HG02840 (cell line): Measurements from ENCODE around the gene THSD4.

ENCODE experiments used
- ATAC-seq: cut with Tn5 transposase; IDR thresholded peaks from one replicate; pipeline ENCODE4 v1.9.1; 2021; ENCODE audit warnings: mild to moderate bottlenecking, moderate library complexity, moderate number of reproducible peaks; ENCODE audit not compliant: unreplicated experiment, low FRiP score

Gene THSD4

GRCh38 chr15:71180986-71181853, 65.9 kb downstream of the THSD4 start:
- ATAC-seq, result no peak

GRCh38 chr15:71182522-71182921, 67.3 kb downstream of the THSD4 start:
- no peak for ATAC-seq

DNA sequence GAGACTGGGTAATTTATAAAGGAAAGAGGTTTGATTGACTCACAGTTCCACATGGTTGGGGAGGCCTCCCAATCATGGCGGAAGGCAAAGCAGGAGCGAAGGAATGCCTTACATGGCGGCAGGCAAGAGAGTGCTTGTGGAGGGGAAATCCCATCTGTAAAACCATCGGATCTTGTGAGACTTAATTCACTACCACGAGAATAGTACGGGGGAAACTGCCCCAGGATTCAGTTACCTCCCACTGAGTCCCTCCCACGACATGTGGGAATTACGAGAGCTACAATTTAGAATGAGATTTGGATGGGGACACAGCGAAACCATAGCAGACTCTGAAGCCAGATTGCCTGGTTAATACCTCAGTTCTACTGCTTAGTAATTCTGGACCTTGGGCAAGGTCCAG, 67.8 kb downstream of the THSD4 start:
- no peak for ATAC-seq

- no peak for ATAC-seq
These were observed 70.4 kb downstream of the THSD4 start for GRCh38 chr15:71185706-71186105.

- ATAC-seq, result no peak
These were observed 71.0 kb downstream of the THSD4 start for GRCh38 chr15:71186267-71186666.

- no peak for ATAC-seq
These were observed 71.8 kb downstream of the THSD4 start for GRCh38 chr15:71187078-71187477.

- ATAC-seq, result no peak
These were observed 72.3 kb downstream of the THSD4 start for GRCh38 chr15:71187526-71187925.

DNA sequence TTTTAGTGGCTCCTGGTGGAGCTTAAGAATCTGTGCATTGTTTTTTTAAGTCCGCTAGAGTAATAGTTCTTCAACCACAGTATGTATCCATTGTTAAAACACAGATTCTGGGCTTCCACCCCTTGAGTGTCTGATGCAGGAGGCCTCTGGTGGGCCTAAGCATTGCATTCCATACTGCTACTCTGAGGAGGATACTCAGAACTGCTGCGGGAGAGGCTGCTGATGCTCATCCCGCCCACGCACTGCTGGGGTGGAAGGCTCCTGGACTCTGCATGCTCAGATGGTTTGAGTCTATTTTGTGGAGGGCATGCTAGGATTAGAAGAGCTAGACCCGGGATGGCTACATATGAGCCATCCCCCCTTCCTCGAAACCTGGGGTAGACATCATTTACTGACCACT, 74.4 kb downstream of the THSD4 start:
- ATAC-seq, result no peak

- ATAC-seq, result no peak
These were observed 76.0 kb downstream of the THSD4 start for GRCh38 chr15:71191296-71191695.

GRCh38 chr15:71192816-71193215, 77.5 kb downstream of the THSD4 start:
- no peak for ATAC-seq

GRCh38 chr15:71194286-71194685, 79.0 kb downstream of the THSD4 start:
- no peak for ATAC-seq

DNA sequence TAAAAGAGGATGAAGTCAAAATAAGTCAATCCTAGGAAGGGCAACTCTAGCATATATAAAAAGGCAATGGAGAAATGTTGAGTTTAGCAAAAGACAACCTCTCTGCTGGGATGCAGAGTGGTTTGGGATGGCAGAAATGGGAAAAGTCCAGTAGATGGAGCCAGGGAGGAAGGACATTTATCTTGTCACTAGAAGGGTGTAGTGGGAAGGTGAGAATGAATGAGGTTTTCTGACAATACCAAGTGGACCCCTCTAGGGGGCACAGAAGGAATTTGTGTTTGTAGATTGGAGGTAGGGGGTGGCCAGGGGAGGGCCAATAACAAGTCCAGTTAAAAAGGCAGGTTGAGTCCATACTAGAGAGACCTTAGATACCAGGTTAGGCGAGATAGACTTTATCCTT, 80.0 kb downstream of the THSD4 start:
- ATAC-seq, result no peak

GRCh38 chr15:71197620-71198019, 82.3 kb downstream of the THSD4 start:
- no peak for ATAC-seq

DNA sequence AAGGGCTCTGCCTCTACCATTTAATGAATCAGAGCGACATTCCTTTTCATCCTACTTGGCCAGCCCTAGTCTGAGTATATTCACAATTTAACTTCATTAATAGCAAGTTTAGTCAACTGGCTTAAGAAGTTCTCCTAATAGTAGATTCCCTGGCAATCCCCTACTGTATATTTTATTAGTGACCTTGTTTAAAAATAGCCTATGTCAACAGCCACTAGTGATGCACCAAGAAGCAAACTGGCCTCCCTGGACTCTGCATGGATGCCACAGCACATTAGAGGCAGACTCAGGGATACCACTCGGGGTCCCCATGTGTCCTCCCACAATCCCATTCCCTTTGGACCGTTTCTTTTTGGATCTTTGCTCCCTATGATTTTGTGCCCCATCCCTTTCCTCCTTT, 83.6 kb downstream of the THSD4 start:
- ATAC-seq, result no peak

DNA sequence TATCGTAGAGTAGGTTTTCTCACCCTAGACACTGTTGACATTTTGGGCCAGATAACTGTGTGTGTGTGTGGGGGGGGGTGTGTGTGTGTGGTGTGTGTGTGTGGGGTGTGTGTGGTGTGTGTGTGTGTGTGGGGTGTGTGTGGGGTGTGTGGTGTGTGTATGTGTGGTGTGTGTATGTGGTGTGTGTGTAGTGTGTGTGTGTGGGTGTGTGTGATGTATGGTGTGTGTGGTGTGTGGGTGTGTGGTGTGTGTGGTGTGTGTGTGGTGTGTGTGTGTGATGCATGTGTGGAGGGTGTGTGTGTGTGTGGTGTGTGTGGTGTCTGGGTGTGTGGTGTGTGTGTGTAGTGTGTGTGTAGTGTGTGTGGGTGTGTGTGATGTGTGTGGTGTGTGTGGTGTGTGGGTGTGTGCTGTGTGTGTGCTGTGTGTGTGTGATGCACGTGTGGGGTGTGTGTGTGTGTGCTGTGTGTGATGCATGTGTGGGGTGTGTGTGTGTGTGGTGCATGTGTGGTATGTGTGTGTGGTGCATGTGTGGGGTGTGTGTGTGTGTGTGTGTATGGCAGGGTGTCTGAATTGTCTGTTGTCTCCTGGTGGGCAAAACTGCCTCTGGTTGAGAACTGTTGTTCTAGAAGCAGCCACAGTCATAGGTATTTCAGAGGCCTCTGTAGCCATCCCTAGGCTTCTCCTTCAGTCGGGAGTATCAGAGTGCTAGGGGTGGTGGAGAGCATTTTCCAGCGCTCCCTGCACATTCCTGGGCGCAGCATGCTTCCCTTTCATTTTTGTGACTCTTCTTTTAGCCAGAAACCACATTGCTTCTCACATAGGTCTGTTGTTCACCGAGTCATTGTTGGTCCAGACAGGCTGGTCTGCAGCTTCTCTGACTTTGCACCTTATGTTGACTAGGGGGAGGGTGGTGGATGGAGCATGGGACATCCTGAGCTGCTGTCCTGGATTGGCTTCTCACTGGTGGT, 84.4 kb downstream of the THSD4 start:
- ATAC-seq, result no peak

DNA sequence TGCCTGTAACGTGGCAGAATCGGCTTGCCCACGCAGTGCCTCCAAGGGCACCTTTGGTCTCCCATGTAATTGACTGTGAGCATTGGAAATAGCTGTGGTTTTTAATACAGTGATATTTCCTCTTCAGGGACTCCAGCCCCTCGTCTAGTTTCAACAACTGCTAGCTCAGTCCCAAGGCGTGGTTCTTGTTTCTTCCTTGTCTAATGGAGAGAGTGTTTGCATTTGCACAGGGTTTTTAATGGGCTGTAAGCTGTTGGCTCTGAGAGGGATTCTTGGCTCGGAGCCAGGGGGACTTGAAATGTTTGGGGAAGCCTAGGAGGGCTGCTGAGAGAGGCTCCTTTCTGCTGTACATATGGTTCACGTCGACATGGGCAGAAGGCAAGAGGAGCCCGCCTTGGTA, 86.2 kb downstream of the THSD4 start:
- no peak for ATAC-seq

DNA sequence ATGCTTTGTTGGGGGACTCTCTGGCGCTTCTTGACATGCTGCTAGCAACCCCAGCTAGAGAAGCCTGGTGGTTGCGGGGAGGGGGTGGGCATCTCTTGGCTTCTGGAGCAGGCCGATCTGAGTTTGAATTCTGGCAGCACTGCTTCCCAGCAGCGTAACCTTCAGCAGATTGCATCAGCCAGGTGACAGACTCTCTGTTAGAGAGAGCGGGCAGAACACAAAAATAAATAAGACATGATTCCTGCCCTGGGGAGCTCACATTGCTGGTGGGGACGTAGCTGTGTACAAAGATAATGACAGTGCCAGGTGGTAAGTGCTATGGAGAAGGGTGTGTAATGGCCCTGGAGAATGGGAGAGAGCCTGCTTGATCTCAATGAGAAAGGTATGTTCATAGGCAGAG, 87.4 kb downstream of the THSD4 start:
- no peak for ATAC-seq

DNA sequence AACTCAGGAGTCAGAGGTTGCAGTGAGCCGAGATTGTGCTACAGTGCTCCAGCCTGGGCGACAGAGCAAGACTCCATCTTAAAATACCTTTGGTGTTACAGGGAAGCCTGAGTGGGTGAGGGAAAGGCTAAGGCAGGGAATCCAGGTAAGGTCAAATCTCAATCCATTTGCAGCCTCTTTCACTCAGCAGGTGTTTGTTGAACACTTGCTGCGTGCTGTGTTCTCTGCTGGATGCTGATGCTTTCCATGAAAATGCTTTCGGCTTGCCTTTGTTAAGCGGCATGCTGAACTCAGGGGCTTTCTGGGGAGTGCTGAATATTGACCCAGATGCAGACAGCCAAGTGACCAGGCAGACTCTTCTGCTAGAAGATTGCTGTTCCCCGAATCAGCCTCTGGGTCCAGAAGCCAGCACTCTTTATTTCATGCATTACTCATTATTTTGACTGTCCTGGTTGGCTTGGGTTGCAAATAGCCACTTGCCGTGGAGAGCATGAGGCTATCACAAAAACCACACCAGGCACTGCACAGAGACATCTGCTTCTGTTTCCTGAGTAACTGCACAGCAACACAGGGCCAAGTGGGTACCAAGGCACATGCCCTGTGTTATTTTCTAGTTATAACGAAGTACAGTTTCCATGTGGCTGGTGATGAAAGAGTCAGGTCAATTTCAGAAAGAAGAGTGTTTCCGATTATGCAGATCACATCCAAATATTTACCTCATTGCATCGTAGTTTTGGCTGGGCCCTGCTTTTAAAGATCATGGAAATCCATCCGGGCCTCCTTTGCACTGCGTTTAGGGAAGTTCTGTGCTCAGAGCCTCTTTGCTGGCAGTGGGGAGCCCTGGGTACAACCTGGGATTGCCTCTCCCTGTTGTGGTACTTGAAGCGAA, 88.6 kb downstream of the THSD4 start:
- no peak for ATAC-seq

GRCh38 chr15:71207141-71207540, 91.9 kb downstream of the THSD4 start:
- no peak for ATAC-seq

DNA sequence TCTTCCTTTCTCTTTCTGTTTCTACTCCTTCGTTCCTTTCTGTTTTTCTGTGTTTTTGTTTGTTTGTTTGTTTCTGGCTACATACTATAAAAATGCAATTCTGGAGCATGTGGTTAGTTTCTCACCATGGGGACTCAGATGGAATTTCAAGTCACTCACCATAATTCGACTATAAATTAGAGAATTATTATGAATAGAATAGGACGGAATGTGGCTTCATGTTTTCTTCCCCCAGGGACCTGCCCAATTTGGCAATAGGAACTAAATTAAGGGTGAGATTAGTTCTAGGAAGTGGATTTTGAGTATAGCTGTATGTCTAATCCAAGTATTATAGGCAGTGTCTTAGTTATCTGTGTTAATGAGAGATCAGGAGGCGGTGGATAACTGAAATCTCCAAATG, 96.9 kb downstream of the THSD4 start:
- no peak for ATAC-seq
